WERI-Rb-1 (cell line): ENCODE data around the gene KIAA0319L.
A peak's percentile ranks its signal among the peaks of the same experiment; 100 is the strongest.

Experiments used
- DNase-seq: peaks from one replicate; pipeline ENCODE4 v3.0.0-alpha.2; 2020
- H3K27ac ChIP-seq: fragments of 250-450 bp; sonication (Bioruptor Pico); 2 replicates; pipeline ENCODE4 v1.5.1; 2020; ENCODE audit warnings: mild to moderate bottlenecking, moderate library complexity
- H3K27me3 ChIP-seq: fragments of 250-450 bp; sonication (Bioruptor Pico); 2 replicates; pipeline ENCODE4 v1.5.1; 2021; ENCODE audit warnings: mild to moderate bottlenecking, low read depth, moderate library complexity; ENCODE audit not compliant: insufficient read depth, severe bottlenecking
- H3K36me3 ChIP-seq: fragments of 250-450 bp; sonication (Bioruptor Pico); 2 replicates; pipeline ENCODE4 v1.5.1; 2020; ENCODE audit warnings: mild to moderate bottlenecking, moderate library complexity
- H3K4me3 ChIP-seq: 2 replicates; pipeline ENCODE4 v1.5.1; 2011; ENCODE audit warnings: low read depth, mild to moderate bottlenecking, control low read depth, low read length
- H3K9me3 ChIP-seq: fragments of 250-450 bp; sonication (Bioruptor Pico); 2 replicates; pipeline ENCODE4 v1.5.1; 2021; ENCODE audit warnings: mild to moderate bottlenecking, moderate library complexity; ENCODE audit not compliant: severe bottlenecking
- CTCF ChIP-seq: IDR thresholded peaks from 2 replicates; pipeline ENCODE4 v1.5.1; 2011; ENCODE audit warnings: low read depth, mild to moderate bottlenecking, control low read depth, inconsistent platforms, low read length

Gene KIAA0319L

DNA sequence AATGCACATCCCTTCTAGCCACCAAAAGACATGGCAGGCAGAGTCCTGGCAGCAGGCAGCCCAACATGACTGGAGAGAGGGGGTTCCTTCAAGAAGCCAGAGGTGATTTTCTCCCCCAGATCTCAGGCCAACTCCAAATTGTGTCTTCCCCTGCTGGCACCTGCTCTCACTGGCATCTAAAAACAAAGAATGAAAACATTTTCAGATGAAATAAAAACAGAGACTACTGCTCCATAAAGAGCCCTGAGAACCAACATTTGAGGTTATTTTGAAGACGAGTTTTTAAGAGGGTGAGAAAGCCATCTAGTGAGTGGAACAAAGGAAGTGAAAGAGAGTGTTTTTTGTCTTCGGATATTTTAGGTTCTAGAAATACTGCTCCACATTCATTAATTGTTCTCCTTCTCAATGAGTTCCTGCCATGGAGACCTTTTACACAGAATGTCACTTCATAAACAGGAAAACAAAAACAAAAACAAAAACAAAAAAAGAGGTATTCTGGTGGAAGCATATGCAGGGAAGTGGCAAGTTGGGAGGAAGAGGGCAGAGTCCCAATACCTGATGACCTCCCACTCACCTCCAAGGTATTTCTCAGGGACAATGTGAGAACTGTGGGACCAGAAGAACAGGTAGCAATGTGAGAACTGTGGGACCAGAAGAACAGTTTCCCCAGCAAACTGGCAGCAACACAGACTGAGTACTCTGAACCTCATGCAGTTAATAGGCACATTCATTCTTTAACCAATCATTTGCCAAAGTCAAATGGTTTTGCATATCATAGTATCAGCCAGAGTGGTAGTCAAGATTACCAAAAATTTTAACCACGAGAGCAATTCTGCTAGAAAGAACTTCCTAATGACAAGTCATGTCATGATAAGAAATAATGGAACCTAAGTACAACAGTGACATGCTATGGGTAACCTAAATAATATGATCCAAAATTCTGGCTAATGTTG is 50.0 kb downstream of the KIAA0319L start:
- peaks cover 12% of the 10 kb centered on the region for H3K36me3 ChIP-seq
- no peak for TF ChIP-seq CTCF
- no peak overlapping the region for H3K4me3 ChIP-seq
- no peaks in the 10 kb centered on the region for H3K9me3 ChIP-seq
- no peaks in the 10 kb centered on the region for H3K27me3 ChIP-seq
- no peak for DNase-seq
- no peak overlapping the region for H3K27ac ChIP-seq

DNA sequence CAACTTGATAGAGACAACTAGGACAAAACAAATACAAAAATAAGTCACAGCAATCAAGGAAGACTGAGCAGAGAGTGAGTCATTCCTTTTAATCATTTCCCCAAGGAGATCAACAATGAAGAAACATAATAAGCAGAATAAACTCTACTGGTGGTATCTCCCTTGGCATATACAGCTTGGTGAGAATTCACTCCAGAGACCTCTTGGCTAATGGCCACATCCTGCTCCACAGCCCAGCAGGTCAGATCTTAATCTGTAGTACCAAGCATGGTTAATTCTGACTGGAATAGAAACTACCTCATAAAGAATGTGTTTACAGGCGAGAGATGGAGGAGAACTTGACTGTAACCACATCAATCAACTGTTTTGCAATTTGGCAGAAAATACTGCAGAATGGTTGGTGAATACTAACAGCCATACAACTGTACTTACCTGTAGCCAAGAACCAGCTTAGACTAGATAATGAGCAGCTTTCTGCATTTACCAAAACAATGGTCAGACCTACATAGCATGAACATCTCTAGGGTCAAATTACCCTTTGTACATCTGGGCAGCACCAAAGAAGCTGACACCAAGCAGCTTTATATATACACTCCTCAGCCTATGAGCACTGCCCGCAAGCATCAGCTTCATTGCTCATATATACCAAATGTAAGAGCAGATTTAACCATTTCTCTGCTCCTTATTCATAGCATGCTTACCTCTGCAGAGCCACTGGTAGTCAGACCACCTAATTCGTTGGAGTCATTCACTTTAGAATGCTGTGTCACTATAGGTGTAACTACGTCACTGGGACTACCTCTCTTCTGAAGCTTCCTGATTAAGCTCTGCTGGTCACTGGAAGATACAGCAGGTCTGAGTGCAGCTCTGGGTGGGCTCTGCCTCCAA is 51.0 kb downstream of the KIAA0319L start:
- H3K27me3 ChIP-seq = no peaks in the 10 kb centered on the region
- TF ChIP-seq CTCF = no peak
- no peak for DNase-seq
- no peak overlapping the region for H3K4me3 ChIP-seq
- no peak overlapping the region for H3K27ac ChIP-seq
- H3K36me3 ChIP-seq = peaks cover 12% of the 10 kb centered on the region
- no peaks in the 10 kb centered on the region for H3K9me3 ChIP-seq

DNA sequence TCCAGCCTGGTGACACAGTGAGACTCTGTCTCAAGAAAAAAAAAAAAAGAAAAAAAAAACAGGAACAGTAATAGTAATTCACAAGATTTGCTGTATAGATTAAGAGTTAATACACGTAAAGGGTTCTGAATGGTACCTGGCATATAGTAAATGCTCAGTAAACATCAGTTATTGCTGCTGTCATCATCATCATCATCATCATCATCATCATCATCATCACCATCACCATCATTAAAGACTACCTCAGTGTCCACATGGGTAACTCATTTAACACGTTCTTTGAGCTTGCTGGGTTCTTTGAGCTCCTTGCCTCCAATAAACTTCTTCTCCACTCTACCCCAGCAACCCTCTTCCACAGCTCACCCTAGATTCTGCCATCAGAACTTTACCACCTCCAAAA is 55.0 kb downstream of the KIAA0319L start:
- TF ChIP-seq CTCF = no peak
- Histone ChIP-seq H3K27ac (no peak overlapping the region), H3K4me3 (no peak overlapping the region), H3K27me3 (no peaks in the 10 kb centered on the region), H3K9me3 (no peaks in the 10 kb centered on the region), H3K36me3 (peaks cover 12% of the 10 kb centered on the region)
- no peak for DNase-seq

- no peak for DNase-seq
These were observed 56.8 kb downstream of the KIAA0319L start for GRCh38 chr1:35500439-35500838.

More at GRCh38 chr1:35500439-35500838, 56.8 kb downstream of the KIAA0319L start:
- TF ChIP-seq CTCF = no peak
- peak overlapping the region; percentile 63 for H3K27ac ChIP-seq
- H3K27me3 ChIP-seq = no peaks in the 10 kb centered on the region
- H3K4me3 ChIP-seq = peak overlapping the region; percentile 18
- H3K9me3 ChIP-seq = no peaks in the 10 kb centered on the region
- H3K36me3 ChIP-seq = no peaks in the 10 kb centered on the region; the same call in 1 of the 2 replicates
